GM12872 (cell line): ENCODE measurements around the gene PHC3.

Experiments used
- TF ChIP-seq, protein P1 (sequence below): IDR thresholded peaks from 3 replicates; pipeline ENCODE4 v1.5.1; 2011; ENCODE audit warnings: low read depth, mild to moderate bottlenecking, low read length, moderate library complexity; ENCODE audit not compliant: insufficient read depth

PHC3 gene

DNA sequence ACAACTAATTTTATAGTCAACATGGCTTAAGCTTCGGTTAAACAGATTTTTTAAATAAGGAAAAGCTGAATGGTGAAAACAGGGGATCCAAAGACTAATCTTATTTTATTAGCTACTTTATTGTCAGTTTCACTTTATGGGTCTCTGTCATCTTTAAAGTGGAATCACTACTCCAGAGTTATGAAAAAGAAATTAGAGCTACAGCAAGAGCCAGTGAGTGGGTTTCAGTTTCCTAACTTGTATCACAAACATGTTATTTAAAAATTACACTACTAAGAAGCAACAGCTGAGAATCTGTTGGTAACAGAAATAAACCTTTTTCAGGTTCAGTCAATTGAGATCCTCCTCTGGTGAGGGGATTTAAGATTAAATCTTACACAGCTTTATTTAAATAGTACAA lies 10.0 kb downstream of the PHC3 start:
- TF ChIP-seq, protein P1, sequence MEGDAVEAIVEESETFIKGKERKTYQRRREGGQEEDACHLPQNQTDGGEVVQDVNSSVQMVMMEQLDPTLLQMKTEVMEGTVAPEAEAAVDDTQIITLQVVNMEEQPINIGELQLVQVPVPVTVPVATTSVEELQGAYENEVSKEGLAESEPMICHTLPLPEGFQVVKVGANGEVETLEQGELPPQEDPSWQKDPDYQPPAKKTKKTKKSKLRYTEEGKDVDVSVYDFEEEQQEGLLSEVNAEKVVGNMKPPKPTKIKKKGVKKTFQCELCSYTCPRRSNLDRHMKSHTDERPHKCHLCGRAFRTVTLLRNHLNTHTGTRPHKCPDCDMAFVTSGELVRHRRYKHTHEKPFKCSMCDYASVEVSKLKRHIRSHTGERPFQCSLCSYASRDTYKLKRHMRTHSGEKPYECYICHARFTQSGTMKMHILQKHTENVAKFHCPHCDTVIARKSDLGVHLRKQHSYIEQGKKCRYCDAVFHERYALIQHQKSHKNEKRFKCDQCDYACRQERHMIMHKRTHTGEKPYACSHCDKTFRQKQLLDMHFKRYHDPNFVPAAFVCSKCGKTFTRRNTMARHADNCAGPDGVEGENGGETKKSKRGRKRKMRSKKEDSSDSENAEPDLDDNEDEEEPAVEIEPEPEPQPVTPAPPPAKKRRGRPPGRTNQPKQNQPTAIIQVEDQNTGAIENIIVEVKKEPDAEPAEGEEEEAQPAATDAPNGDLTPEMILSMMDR = no peak

DNA sequence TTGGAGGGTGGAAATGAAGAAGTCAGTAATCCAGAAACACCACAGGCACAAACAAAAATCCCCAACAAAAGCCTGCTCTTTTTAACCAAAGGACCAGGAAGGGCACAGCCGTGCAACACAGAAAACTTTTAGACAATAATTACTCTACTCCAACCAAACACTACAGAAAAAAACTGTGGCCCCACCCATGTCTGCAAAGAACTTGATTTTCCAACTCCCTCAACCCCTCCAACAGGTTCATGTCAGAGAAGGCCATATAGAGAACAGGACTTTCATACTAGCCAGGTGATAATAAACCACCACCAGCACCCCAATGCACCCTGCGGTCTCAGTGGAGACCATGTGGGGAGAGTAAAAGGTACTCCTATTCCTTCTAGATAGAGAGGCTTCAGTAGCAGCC lies 16.8 kb downstream of the PHC3 start:
- TF ChIP-seq, protein P1 = no peak

- TF ChIP-seq, protein P1 = no peak
Measured at GRCh38 chr3:170163956-170164645, 17.4 kb downstream of the PHC3 start.

DNA sequence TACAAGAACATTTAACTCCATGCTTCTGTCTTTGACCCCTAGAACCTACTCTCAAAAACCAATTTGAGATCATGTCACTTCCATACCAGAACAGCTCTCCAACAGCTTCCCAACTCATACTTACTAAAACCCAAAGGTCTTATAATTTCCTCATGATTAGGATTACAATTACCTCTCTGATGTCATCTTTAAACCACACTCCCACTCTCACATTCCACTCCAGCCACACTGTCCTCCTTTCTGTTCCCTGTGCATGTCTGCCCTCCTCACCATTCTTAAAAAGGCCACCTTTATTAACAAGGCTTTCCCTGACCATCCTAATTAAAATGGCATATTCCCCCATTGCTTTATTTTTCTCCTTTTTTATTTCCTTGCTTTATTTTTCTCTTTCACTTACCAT lies 18.9 kb downstream of the PHC3 start:
- TF ChIP-seq, protein P1 = no peak

DNA sequence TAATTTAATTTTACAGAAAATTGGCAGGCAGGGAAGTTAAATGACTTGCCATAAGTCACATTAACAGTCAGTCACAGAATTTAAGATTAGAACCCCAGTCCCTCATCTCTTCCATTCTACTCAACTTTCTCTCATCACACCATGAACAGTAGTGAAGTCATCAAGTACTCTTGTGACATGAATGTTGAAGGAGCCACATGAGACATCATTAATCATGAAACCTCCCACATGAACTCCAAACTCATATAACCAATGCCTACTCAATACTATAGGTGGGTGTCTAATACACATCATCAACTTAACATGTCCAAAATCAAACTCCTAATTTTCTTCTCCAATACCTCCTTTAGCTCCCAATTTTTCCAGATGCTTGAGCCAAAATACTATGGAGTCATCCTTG lies 19.5 kb downstream of the PHC3 start:
- TF ChIP-seq, protein P1 = no peak

DNA sequence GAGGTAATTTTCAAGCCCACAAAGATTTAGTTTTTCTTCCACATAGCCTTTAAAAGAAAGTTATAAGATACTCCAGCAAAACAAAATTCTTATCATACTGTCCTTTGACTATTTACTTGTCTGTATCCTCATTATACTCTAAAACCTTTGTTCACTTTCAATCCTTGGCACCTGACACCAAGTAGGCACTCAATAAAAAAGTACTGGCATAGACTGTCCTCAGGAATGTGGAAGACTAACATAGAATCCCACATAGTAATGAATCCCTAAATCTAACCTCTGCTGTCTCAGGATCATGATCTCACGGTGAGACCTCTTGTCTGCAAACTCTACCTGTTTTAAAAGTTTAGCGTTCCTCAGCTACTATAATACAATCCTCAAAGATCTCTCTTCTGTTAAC lies 21.6 kb downstream of the PHC3 start:
- TF ChIP-seq, protein P1 = no peak

- TF ChIP-seq, protein P1 = no peak
Measured at GRCh38 chr3:170159459-170159858, 22.1 kb downstream of the PHC3 start.
